WI38 (cell line): ENCODE data around the gene IRGQ.

Experiments
- H3K4me3 ChIP-seq: 2 replicates; pipeline ENCODE4 v1.5.1; 2011; ENCODE audit warnings: low read depth, mild to moderate bottlenecking, control low read depth, low read length
- TF ChIP-seq, protein P1 (sequence below): IDR thresholded peaks from 2 replicates; pipeline ENCODE4 v1.5.1; 2012; ENCODE audit warnings: low read depth, mild to moderate bottlenecking, control low read depth, low read length

The IRGQ gene

GRCh38 chr19:43562226-43562697 is 33.7 kb downstream of the IRGQ start:
- no peak overlapping the region for H3K4me3 ChIP-seq
- TF ChIP-seq, protein P1, sequence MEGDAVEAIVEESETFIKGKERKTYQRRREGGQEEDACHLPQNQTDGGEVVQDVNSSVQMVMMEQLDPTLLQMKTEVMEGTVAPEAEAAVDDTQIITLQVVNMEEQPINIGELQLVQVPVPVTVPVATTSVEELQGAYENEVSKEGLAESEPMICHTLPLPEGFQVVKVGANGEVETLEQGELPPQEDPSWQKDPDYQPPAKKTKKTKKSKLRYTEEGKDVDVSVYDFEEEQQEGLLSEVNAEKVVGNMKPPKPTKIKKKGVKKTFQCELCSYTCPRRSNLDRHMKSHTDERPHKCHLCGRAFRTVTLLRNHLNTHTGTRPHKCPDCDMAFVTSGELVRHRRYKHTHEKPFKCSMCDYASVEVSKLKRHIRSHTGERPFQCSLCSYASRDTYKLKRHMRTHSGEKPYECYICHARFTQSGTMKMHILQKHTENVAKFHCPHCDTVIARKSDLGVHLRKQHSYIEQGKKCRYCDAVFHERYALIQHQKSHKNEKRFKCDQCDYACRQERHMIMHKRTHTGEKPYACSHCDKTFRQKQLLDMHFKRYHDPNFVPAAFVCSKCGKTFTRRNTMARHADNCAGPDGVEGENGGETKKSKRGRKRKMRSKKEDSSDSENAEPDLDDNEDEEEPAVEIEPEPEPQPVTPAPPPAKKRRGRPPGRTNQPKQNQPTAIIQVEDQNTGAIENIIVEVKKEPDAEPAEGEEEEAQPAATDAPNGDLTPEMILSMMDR: no peak

DNA sequence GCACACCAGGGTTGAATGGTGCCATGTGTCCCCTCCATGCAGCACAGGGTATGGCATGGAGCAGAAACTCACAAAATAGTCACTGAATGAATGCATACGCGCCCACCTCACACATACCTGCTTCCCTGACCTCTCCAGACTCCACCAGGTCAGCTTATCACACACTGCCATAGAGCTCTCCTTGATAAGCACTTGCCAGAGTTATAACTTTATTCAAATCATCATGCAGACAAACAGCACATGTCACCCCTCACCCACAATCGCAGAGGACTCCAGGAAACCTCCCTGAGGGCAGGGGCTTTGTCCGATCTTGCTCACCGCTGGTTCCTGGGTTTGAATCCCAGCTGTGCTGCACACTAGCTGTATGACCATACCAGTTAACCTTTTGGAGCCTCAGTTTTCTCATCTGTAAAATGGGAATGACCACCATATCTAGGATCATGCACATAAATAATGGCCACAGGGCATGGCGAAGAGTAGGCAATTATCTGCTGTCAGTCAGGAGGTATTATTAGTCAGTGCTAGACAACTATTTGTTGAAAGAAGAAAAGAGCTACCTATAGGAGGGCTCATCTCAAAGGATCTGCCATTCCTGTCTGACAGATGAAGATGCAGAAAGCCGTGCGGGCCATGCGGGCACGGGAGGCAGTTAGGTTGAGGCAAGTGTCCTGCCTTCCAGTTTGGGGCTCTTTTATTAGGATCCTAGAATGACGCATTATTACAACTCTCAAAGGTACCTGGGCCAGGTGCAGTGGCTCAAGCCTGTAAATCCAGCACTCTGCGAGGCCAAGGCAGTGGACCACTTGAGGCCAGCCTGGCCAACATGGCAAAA is 34.6 kb downstream of the IRGQ start:
- TF ChIP-seq, protein P1: no peak
- H3K4me3 ChIP-seq: no peak overlapping the region

DNA sequence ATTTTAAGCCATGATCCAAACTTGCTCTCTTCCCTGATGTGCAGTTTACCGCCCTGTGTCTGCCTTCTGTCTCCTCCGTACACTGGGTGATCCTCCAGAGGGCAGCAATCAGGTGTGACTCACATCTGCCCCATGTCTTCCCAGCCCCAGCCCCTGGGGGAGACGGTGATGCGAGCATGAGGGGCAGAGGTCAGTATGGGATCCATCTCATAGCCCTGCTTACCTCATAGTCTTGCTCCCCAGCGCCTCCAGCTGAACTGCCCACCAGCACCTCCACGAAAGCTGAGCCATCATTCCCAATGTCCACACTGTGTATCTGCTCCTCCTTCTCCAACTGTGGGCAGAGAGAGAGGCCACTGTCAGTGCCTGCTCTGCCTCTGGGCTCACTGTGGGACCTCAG is 35.2 kb downstream of the IRGQ start:
- TF ChIP-seq, protein P1: no peak
- H3K4me3 ChIP-seq: no peak overlapping the region

DNA sequence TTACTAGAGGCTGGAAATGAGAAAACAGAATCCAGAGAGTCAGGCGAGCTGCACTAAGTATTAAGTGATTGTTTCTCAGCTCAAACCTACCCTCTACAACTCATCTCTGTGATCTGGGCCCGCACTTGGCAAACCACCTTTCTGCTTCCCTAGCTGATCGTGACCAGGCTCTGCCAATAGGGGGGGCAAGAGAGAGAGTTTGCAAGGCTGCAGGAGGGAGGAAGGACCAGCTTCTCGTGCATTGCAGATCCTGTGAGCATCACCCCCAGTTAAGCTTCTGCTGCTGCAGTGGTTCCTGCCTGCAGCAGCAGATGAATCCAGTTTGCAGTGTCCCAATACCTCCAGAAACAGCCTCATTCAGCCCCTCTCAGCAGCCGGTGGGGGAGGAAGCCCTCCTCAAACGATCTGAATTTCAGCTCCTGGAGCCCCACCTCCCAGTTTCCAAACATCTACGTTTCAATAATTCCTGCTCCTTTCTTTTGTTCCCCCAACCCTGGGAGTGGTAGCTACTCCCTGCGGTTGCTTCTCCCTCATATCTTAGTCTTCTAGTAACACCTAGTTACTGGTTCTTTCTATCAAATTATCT is 40.7 kb downstream of the IRGQ start:
- H3K4me3 ChIP-seq: no peak overlapping the region
- TF ChIP-seq, protein P1: peak; percentile 97

DNA sequence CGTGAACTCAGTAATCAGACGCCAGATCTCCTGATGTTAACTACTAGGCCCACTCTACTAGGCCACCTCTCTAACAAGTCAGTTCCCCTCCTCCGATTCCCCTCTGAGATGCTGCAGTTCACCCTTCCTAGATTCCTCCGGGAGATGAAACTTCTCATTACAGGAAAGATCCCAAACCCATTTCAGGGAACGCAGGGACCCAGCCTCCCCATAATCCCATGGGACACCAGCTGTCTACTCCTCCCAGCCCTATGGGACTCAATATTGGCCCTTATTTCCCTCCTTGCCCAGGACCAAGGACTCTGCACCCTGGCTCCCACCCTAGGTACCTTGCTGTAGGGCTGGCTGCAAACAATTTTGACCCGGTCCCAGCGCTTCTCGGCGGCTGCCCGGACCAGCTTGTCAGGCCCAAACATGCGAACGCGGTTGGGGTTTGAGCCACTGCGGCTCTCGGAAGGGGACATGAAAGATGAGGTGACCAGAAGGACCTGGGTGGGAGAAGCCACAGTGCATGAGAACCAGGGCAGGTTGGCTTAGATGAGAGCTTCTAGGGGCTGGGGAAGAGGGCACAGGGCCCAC is 41.5 kb downstream of the IRGQ start:
- H3K4me3 ChIP-seq: no peak overlapping the region
- TF ChIP-seq, protein P1: no peak

DNA sequence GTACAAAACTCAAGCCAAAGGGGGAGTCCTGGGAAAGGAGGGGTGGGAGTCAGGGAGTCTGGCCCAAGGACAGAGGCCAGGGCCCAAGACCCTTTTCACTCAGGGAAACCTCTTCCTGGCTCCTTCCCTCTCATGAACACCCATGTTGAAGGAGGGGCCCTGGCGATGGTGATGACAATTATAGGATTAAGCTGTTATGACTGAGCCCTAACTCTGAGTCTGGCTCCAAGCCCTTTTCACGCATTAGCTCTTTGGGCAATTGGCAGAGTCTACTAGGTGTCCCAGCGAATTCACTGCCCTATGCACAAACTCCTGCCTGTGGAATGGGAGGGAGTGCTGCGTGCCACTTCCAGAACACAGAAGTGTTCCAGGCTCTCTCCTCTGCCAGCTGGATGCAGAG is 42.3 kb downstream of the IRGQ start:
- TF ChIP-seq, protein P1: no peak
- no peak overlapping the region for H3K4me3 ChIP-seq

DNA sequence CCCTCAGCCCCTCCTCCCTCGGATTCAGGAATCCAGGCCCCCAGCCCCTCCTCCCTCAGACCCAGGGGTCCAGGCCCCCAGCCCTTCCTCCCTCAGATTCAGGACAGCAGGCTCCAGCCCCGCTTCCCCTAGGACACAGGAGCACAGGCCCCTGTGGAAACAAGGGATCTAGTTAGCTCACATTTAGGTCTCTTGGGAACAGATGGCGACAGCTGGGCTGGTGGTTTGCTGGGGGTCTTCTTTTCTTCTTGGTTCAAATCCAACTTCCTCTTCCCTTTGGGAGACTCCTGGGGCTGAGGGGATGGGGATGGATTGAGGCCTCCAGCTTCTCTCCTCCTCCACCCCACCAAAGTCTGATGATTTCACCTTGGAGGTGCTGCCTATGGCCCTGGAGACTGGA is 43.3 kb downstream of the IRGQ start:
- TF ChIP-seq, protein P1: no peak
- no peak overlapping the region for H3K4me3 ChIP-seq
